ENCODE results near the gene HS6ST1.

The HS6ST1 gene

DNA sequence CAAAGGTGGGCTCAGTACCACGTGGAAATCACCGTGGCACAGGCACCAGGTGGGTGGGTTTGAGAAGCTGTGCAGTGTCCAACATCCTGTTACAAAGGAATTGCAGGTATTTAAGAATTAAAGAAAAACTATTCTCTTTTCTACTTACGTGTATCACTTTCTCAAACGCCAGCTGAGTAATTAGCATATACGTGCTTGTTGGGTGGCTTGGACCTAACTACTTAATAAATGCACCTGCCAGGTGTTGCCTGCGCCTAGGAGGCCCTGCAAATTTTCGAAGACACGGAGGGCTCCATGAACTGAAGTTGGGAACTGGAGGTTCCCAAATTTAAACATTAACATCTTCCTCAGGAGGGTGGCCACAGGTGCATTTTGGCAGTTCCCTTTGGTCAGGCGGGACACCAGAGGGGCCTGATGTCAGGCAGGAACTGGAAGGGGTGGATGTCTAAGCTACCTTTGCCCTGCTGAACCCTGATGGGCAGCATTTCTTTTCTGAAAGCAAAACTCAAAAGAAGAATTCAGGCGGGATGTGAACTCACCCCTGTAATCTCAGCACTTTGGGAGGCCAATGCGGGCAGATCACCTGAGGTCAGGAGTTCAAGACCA lies 84.8 kb downstream of the HS6ST1 start:
- DNase-seq = no peak

DNA sequence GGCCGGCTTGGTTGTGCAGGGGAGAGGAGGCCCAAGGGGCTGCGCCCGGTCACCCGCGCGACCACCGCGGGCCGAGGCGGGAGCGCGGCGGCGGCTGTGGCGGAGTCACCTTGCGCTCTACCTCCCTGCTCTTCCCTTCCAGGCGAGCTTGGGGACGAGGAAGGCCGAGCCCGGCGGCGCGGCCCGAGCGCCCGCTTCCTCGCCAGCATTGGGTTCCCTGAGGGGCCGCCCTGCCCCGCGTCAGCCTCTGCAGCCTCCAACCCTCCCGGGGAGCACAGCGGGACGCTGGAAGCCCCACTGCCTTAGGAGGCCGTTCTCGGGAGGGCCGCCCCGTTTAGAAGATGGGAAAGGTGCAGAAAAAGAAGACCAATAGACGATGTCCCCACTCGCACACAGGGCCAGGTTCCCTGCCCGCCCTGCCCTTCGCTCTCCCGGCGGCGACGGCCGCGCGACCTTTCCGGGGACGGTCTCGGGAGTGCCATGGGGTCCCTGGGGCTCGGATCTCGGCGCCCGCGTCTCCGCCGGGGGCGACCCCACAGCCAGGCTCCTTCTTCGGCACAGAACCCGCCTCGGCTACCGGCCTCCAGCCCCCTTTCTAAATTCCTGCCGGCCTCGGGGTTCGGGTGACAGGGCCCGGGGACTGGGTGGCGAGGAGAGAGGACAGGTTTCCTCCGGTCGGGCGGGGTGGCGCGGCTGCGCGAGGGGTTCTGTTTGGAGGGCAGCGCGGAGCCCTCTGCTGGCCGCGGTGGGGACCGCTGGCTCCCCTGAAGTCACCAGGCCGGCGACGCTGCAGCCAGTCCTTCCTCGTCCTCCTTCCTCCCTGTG lies 85.5 kb downstream of the HS6ST1 start:
- no peak for DNase-seq

DNA sequence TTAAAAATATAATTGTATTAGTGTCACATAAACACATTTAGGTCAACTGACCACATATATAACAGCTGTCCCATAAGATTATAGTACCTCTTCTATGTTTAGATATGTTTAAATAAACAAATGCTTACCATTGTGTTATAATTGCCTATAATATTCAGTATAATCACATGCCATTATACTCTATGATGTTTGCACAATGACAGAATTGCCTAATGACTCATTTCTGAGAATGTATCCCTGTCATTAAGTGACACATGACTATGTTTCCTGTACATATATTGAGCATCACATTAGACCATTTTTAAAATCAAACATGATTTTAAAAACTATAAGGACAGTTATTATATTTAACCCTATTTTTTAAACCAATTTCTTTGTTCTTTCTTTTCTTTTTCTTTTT lies 89.8 kb downstream of the HS6ST1 start:
- DNase-seq = no peak

DNA sequence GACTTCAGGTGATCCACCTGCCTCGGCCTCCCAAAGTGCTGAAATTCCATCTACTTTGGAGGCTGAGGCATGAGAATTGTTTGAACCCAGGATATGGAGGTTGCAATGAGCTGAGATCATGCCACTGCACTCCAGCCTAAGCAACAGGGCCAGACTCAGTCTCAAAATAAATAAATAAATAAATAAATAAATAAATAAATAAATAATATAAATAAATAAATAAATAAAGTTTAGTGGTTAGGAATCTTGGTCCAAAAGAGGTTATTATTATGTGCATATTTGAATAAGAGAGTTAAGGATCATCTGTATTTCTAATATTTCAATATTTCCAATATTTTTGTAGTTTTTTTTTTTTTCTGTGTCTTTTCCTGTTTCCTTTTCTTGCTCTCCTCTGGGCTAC lies 90.8 kb downstream of the HS6ST1 start:
- no peak for DNase-seq

DNA sequence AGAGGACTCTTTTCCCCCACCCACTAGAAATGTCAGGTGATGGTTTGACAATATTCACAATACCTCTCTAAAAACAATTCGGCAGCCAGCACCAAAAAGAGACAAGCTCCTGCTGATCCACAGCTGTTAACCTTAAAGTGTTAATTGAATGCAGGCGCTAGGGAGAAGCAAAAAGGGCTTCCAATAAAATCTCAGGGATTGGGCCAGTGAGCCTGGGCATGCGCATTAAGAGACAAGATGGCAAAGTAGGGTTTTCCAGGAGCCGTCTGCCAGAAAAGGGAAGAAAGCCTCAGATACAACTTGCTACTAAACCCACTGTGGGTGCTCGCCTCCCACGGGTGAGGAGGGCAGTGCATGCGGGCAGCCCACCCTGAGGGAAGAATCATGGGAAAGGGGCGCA lies 98.8 kb downstream of the HS6ST1 start:
- no peak for DNase-seq

DNA sequence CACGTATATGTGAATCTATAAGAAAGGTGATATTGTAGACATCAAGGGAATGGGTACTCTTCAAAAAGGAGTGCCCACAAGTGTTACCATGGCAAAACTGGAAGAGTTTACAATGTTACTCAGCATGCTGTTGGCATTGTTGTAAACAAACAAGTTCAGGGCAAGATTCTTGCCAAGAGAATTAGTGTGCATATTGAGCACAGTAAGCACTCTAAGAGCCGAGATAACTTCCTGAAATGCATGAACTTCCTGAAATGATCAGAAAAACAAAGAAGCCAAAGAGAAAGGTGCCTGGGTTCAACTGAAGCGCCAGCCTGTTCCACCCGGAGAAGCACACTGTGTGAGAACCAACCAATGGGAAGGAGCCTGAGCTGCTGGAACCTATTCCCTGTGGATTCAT lies 101.0 kb downstream of the HS6ST1 start:
- DNase-seq = no peak

DNA sequence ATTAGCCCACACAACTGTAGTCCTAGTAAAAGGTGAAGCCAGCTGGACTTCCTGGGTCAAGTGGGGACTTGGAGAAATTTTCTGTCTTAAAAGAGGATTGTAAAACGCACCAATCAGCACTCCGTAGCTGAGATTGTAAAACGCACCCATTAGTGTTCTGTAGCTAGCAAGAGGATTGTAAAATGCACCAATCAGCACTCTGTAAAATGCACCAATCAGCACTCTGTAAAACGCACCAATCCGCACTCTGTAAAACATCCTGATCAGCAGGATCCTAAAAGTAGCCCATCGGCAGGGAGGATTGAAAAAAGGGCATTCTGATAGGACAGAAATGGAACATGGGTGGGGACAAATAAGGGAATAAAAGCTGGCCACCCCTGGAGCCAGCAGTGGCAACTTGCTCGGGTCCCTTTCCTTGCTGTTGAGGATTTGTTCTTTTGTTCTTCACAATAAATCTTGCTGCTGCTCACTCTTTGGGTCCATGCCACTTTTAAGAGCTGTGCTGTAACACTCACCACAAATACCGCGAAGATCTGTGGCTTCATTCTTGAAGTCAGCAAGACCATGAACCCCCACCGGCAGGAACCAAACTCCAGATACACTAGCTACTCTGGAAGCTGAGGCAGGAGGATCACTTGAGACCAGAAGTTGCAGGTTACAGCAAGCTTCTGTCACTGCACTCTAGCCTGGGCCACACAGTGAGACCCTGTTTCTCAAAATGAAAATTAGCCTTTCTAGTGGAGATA lies 102.6 kb downstream of the HS6ST1 start:
- no peak for DNase-seq

All from NCI-H2029 treated with DMSO at 0.1 percent for 48 hours (cell line).